Activated naive CD4-positive, alpha-beta T cell treated with Interleukin-2 at 50 U/mL for 16 hours (primary cell): Measurements from ENCODE around the gene LSG1.

Source experiments
- DNase-seq: peaks from one replicate; pipeline ENCODE4 v3.0.0-alpha.2; 2020

The LSG1 gene

GRCh38 chr3:194671900-194672808, at the start of gene LSG1:
TSS of gene LSG1 (minus strand) at chr3:194672191. CDS start at chr3:194672162, 29 bp downstream.
- DNase-seq = peak; percentile 89

DNA sequence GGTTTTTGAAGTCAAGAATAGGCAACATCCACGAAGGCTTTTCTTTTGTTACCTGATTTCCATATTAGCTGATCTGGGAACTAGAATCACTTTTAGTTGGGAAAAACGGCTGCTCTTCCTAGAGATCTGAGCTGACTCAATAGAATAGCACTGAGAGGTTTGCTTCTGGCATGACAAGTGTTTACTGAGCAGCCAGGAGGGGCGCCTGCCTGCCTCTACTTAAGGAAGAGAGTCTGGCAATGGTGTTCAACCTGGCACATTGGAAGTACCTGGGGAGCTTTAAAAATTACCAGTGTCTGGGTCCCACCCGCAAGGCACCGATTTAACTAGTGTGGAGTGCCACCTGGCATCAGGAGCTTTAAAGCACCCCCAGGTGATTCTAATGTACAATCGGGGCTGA, 48.1 kb upstream of the LSG1 start:
- no peak for DNase-seq

GRCh38 chr3:194718079-194718478, 46.1 kb upstream of the LSG1 start:
- no peak for DNase-seq

DNA sequence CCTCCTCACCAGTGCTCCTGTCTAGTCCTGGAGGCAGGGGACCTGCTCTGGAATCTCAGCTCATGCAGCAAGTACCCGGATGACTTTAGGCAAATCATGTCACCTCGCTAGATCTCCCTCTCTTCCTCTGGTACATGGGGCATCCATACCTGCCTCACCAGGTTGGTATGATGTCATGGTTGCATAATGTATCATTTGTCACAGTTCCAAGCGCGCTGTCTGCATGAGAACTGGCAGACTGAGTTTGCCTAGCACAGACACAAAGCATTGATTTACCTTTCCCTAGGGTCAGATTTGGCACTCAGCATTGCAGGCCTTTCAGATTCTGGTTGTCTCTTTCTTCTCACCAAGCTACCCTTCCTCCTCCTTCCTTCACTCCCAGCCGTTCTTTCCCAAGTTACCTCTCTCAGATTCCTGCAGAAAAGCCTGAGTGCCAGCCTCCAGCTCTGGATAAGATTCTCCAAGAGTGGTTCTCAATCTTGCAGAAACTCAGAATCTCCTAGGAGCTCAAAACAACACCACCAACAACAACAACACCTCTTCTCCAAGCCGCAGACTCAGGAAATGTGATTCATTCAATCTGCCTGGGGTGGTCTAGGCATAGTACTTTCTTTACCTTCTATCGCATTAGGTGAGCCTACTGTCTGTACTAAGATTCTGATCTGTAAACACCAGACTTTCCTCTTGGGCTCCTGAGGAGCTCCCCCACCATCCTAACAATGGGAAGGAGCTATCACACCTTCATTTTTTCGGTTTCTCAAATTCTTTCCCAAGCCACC, 43.2 kb upstream of the LSG1 start:
- DNase-seq = no peak

GRCh38 chr3:194714564-194714963, 42.6 kb upstream of the LSG1 start:
- no peak for DNase-seq

DNA sequence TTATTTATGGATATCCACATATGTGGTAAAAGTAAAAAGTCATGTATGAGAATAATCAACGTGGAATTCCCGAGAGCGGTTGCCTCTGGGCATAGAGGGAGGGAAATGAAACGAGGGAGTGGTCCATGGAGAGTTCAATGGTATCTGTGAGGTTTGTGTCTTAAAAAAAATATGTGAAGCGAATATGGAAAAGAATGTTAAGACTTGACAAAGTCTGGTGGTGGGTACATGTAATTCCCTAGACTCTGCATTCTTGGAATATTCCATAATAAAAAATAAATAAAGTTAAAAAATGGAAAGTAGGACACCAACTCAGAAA, 42.1 kb upstream of the LSG1 start:
- DNase-seq = no peak

DNA sequence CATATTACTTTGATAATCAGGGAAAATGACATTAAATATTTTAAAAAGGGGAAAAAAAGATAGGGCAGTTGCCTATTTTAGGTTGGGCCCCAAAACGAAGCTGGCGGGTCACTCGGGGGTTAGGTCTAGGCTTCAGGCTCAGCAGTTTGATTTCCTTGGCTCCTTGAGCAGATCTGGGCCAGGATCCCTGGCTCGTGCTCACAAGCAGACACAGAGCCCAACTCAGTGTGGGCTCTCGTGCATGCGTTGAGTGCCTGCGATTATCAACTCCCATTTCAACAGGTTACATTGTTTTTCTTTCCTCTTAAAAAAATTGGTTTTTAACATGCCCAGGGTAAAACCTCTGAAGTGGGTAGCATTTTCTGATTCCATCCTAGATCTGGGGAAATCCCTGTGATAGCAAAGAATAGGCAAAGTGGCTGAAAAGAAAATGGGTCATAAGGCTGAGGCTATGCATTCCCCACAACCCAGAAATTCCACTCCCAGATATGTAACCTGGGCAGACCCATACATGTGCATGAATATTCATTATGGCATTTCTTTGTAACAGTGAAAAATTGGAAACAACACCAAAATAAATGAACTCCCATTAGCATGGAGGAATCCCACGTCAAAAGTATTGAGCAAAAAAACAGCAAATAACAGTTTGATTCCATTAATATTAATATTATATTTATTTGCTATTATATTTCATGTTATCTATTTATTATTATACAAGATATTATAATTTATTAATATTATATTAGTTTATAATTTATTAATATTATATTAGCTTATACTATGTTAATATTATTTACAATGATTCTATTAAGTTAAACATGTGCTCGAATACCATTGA, 41.5 kb upstream of the LSG1 start:
- DNase-seq = no peak

DNA sequence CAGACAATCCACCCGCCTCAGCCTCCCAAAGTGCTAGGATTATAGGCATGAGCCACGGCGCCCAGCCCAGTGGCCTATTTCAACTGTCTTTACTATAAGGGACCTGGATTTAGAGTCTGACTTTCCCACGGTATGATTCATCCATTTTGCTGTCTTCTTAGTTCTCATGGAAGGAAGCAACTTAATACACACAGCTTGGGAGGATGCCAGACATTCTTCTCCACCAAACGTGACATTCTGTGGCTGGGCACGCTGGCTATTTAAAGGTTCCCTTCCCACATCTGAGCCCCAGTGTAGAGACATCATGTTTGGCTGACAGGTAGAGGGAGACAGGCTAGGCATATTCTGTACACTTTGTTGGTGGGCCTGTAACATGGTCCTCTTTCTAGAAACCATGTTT, 39.9 kb upstream of the LSG1 start:
- no peak for DNase-seq

GRCh38 chr3:194711286-194711685, 39.3 kb upstream of the LSG1 start:
- DNase-seq = no peak

DNA sequence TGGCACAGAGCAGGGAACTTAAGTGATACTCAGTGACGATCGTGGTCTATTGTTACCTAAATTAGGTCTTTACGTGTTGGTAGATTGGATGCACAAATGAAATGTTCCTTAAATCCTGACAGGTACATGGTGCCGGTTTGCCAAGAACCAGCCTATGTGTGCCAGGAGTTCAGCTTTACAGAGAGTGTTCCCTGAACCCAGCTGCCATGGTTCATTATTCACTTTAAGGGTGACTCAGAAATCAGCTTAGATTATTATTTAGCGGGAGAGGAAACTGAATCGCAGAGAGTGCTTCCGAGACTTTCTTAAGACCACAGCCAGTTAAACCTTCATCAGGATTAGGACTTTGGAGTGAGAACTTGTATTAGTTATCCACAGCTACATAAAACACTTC, 35.2 kb upstream of the LSG1 start:
- no peak for DNase-seq

DNA sequence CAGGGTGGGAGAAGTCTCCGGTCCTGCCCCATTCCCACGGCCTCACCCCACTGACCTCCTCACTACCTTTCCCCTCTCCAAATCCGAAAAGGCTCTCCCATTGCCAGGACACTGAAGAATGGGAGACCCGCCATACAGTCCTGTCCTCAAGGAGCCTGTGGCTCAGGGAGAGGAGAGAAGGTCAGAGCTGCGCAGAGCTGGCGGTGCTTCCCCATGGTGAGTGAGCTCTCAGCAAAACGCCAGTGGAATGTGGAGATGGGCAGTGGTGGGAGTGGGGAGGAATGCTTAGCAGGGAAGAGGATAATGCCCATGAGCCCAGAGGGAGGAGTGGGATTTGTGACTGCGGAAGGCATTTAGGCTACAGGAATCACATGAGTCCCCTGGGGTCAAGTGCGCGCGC, 33.8 kb upstream of the LSG1 start:
- DNase-seq = no peak

- DNase-seq = no peak
Observed at GRCh38 chr3:194705227-194705626, 33.2 kb upstream of the LSG1 start.

DNA sequence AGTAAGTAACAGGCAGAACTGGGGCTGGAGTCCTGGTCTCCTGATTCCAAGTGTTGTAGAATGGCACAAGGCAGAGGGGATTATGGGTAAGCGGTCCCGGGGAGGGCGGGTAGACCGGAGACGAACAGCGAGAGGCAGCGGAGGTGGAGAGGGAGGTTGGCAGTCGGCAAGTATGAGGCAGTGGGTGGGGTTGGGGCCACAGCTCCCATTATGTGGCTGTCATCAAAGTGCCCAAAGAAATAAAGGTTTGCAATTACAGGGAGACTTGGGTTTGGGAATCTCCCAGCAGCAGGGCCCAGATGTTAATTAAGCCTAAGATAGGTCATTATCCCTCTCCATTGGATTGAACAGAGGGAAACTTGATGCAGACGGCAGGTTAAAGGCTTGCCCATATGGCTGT, 30.6 kb upstream of the LSG1 start:
- no peak for DNase-seq

- DNase-seq = no peak
Observed at GRCh38 chr3:194696702-194697101, 24.7 kb upstream of the LSG1 start.

DNA sequence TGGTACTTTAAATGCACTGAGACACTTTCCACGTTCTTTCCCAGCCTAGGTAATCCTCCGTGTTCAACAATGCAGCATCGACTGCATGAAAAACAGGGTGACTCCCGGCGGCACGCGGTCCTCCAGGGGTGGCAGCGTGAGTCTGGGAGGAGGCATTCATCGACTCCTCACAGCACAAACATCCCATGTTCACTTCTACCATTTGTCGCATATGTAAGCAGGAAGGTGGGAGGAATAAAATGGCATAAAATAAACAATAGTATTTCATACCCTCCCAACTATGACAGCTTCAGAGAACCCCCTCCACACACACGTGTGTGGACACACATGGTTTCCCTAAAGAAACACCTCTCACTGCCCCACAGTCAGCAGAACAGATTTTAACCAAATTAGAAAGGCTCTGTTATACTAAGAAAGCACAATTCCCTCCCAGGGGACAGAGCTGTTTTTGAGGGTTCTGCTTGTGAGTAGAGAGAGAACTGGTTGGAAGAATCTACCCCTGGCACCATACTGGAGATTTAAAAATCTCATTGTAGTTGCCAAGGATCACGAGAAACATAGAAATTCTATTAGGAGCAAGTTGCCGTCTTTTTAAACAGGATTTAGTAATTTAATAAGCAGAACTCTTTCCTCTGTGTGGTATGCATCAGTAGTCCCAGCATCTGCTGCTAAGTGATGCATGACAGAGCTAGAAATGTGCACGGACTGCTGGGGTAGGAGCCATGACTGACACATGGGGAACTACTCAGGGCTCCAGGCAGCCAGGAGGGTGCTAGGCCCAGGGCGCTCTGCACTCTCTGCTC, 19.7 kb upstream of the LSG1 start:
- DNase-seq = no peak

- DNase-seq = no peak
Observed at GRCh38 chr3:194690501-194691372, 18.7 kb upstream of the LSG1 start.

GRCh38 chr3:194689493-194689944, 17.5 kb upstream of the LSG1 start:
- DNase-seq = peak; percentile 14

GRCh38 chr3:194688946-194689345, 17.0 kb upstream of the LSG1 start:
- DNase-seq = no peak

GRCh38 chr3:194688200-194688740, 16.3 kb upstream of the LSG1 start:
- DNase-seq = no peak

GRCh38 chr3:194687638-194688199, 15.7 kb upstream of the LSG1 start:
- DNase-seq = peak; percentile 78
